Measurements from ENCODE around the gene BTBD1.

Gene BTBD1

DNA sequence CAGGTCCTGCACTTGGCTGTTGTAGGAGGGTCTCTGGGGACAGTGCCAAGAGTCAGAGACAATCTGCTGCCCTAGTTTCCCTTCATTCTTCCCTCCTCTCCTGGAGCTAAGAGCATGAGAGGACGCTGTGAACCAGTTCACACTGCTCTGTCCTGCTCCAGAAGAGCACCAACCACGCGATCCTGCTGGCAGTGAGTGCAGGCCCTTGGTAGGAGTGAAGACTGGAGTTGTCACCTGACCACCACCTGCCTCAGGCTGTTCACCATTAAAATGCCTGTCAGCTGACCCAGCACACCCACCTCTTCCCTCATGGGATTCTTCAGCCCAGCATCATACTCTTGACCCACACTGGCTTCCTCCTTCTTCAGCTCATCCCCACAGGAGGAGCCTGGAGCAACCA, 43.3 kb upstream of the BTBD1 start:
- no peak overlapping the region for H3K27ac ChIP-seq (ENCODE audit: low read depth, low read length)
- H3K4ac ChIP-seq (ENCODE audit: low read depth, low read length) = no peak overlapping the region
- no peak overlapping the region for H3K9ac ChIP-seq (ENCODE audit: low read length)
- no peak overlapping the region for H3K18ac ChIP-seq (ENCODE audit: low read length)
- H4K91ac ChIP-seq (ENCODE audit: low read depth, low read length) = no peak overlapping the region
- H2BK5ac ChIP-seq (ENCODE audit: low read depth, low read length, poor library complexity) = no peak overlapping the region
- H3K4me3 ChIP-seq (ENCODE audit: low read depth, low read length) = no peak overlapping the region
- H2BK120ac ChIP-seq (ENCODE audit: insufficient read depth, low read length, poor library complexity) = no peak overlapping the region
- H3K23ac ChIP-seq (ENCODE audit: low read length) = no peak overlapping the region
- peaks cover 4% of the 10 kb centered on the region for H3K9me3 ChIP-seq (ENCODE audit: insufficient read depth, low read depth, low read length)
- H3K79me1 ChIP-seq (ENCODE audit: low read length) = no peaks in the 10 kb centered on the region
- no peaks in the 10 kb centered on the region for H3K79me2 ChIP-seq (ENCODE audit: control insufficient read depth, insufficient read depth, low read length, poor library complexity)
- no CpG with 5 or more reads among the region's 3 CpGs for WGBS (ENCODE audit: extremely low coverage, insufficient coverage, insufficient read length)
- H3K4me2 ChIP-seq (ENCODE audit: low read length) = no peak overlapping the region
- peaks cover 23% of the 10 kb centered on the region for H3K27me3 ChIP-seq (ENCODE audit: insufficient read depth, low read length)
- no peak overlapping the region for H2BK12ac ChIP-seq (ENCODE audit: low read length)
- no peak overlapping the region for H4K12ac ChIP-seq (ENCODE audit: low read depth, low read length)
- DNase-seq = peak; percentile 83 to 84
- no peak overlapping the region for H4K8ac ChIP-seq (ENCODE audit: low read depth, low read length)
- no peak overlapping the region for H2AK5ac ChIP-seq (ENCODE audit: low read length)
- peaks cover 8 to 10% of the 10 kb centered on the region in 2 experiments for H3K4me1 ChIP-seq (ENCODE audit: control insufficient read depth in 1 of 2, insufficient read depth in 2 of 2, low read length in 2 of 2)
- H3K36me3 ChIP-seq (ENCODE audit: control insufficient read depth in 1 of 2, insufficient read depth in 2 of 2, low read length in 2 of 2) = no peaks in the 10 kb centered on the region
- no peak overlapping the region for H3K14ac ChIP-seq (ENCODE audit: low read length)
- no peak overlapping the region for H2AFZ ChIP-seq (ENCODE audit: insufficient read depth, low read length, poor library complexity)

- H3K4me2 ChIP-seq (ENCODE audit: low read length) = no peak overlapping the region
- no peak overlapping the region for H3K4ac ChIP-seq (ENCODE audit: low read depth, low read length)
- no peak overlapping the region for H2BK12ac ChIP-seq (ENCODE audit: low read length)
- H3K4me1 ChIP-seq (ENCODE audit: control insufficient read depth in 1 of 2, insufficient read depth in 2 of 2, low read length in 2 of 2) = peaks cover 8 to 10% of the 10 kb centered on the region in 2 experiments
- no peak overlapping the region for H4K91ac ChIP-seq (ENCODE audit: low read depth, low read length)
- no peaks in the 10 kb centered on the region for H3K79me2 ChIP-seq (ENCODE audit: control insufficient read depth, insufficient read depth, low read length, poor library complexity)
- peaks cover 23% of the 10 kb centered on the region for H3K27me3 ChIP-seq (ENCODE audit: insufficient read depth, low read length)
- whole genome bisulfite sequencing (ENCODE audit: extremely low coverage, insufficient coverage, insufficient read length) = no CpG with 5 or more reads among the region's 12 CpGs
- no peak overlapping the region for H3K23ac ChIP-seq (ENCODE audit: low read length)
- H2AK5ac ChIP-seq (ENCODE audit: low read length) = no peak overlapping the region
- no peak overlapping the region for H2AFZ ChIP-seq (ENCODE audit: insufficient read depth, low read length, poor library complexity)
- no peak overlapping the region for H4K8ac ChIP-seq (ENCODE audit: low read depth, low read length)
- H3K14ac ChIP-seq (ENCODE audit: low read length) = no peak overlapping the region
- H3K9ac ChIP-seq (ENCODE audit: low read length) = no peak overlapping the region
- H3K27ac ChIP-seq (ENCODE audit: low read depth, low read length) = no peak overlapping the region
- H2BK120ac ChIP-seq (ENCODE audit: insufficient read depth, low read length, poor library complexity) = no peak overlapping the region
- H3K36me3 ChIP-seq (ENCODE audit: control insufficient read depth in 1 of 2, insufficient read depth in 2 of 2, low read length in 2 of 2) = no peaks in the 10 kb centered on the region
- peaks cover 4% of the 10 kb centered on the region for H3K9me3 ChIP-seq (ENCODE audit: insufficient read depth, low read depth, low read length)
- no peak overlapping the region for H3K18ac ChIP-seq (ENCODE audit: low read length)
- no peak overlapping the region for H2BK5ac ChIP-seq (ENCODE audit: low read depth, low read length, poor library complexity)
- no peaks in the 10 kb centered on the region for H3K79me1 ChIP-seq (ENCODE audit: low read length)
- DNase-seq = no peak
- H3K4me3 ChIP-seq (ENCODE audit: low read depth, low read length) = no peak overlapping the region
- H4K12ac ChIP-seq (ENCODE audit: low read depth, low read length) = no peak overlapping the region
These were observed 42.5 kb upstream of the BTBD1 start for GRCh38 chr15:83109532-83109931.

GRCh38 chr15:83108266-83109219, 41.5 kb upstream of the BTBD1 start:
- no peak overlapping the region for H3K4me3 ChIP-seq (ENCODE audit: low read depth, low read length)
- H4K91ac ChIP-seq (ENCODE audit: low read depth, low read length) = no peak overlapping the region
- no peak overlapping the region for H3K18ac ChIP-seq (ENCODE audit: low read length)
- H3K27me3 ChIP-seq (ENCODE audit: insufficient read depth, low read length) = peaks cover 23% of the 10 kb centered on the region
- H2BK12ac ChIP-seq (ENCODE audit: low read length) = no peak overlapping the region
- H4K12ac ChIP-seq (ENCODE audit: low read depth, low read length) = no peak overlapping the region
- H3K79me2 ChIP-seq (ENCODE audit: control insufficient read depth, insufficient read depth, low read length, poor library complexity) = no peaks in the 10 kb centered on the region
- no peaks in the 10 kb centered on the region for H3K36me3 ChIP-seq (ENCODE audit: control insufficient read depth in 1 of 2, insufficient read depth in 2 of 2, low read length in 2 of 2)
- H3K9me3 ChIP-seq (ENCODE audit: insufficient read depth, low read depth, low read length) = peaks cover 4% of the 10 kb centered on the region
- H3K9ac ChIP-seq (ENCODE audit: low read length) = no peak overlapping the region
- no CpG with 5 or more reads among the region's 21 CpGs for WGBS (ENCODE audit: extremely low coverage, insufficient coverage, insufficient read length)
- H3K14ac ChIP-seq (ENCODE audit: low read length) = no peak overlapping the region
- H2AK5ac ChIP-seq (ENCODE audit: low read length) = no peak overlapping the region
- no peak overlapping the region for H3K27ac ChIP-seq (ENCODE audit: low read depth, low read length)
- no peak overlapping the region for H3K4me2 ChIP-seq (ENCODE audit: low read length)
- peak; percentile 26 to 30 for DNase-seq
- peaks cover 8 to 10% of the 10 kb centered on the region in 2 experiments for H3K4me1 ChIP-seq (ENCODE audit: control insufficient read depth in 1 of 2, insufficient read depth in 2 of 2, low read length in 2 of 2)
- H4K8ac ChIP-seq (ENCODE audit: low read depth, low read length) = no peak overlapping the region
- H2BK120ac ChIP-seq (ENCODE audit: insufficient read depth, low read length, poor library complexity) = no peak overlapping the region
- H3K79me1 ChIP-seq (ENCODE audit: low read length) = no peaks in the 10 kb centered on the region
- H3K4ac ChIP-seq (ENCODE audit: low read depth, low read length) = no peak overlapping the region
- no peak overlapping the region for H3K23ac ChIP-seq (ENCODE audit: low read length)
- no peak overlapping the region for H2BK5ac ChIP-seq (ENCODE audit: low read depth, low read length, poor library complexity)
- H2AFZ ChIP-seq (ENCODE audit: insufficient read depth, low read length, poor library complexity) = no peak overlapping the region

DNA sequence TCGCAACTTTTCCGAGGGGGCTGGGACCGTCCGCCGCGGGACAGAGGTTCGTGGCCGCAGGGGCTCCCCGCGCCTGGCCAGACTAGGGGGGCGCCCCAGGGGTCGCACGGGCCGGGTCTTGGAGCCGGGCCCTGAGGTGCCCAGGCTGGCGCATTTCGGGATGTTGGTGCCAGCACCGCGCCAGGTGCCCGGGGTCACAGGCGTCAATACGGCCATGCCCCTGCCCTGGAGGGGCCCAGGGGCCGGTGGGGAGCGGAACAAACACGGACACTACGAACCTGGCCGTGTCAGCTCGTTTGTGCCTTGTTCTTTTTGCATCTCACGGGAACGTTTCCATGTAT, 40.8 kb upstream of the BTBD1 start:
- Histone ChIP-seq H2AK5ac (ENCODE audit: low read length) (no peak overlapping the region), H4K12ac (ENCODE audit: low read depth, low read length) (no peak overlapping the region), H3K4me3 (ENCODE audit: low read depth, low read length) (no peak overlapping the region), H3K14ac (ENCODE audit: low read length) (no peak overlapping the region), H3K36me3 (ENCODE audit: control insufficient read depth in 1 of 2, insufficient read depth in 2 of 2, low read length in 2 of 2) (no peaks in the 10 kb centered on the region), H3K4ac (ENCODE audit: low read depth, low read length) (no peak overlapping the region), H4K91ac (ENCODE audit: low read depth, low read length) (no peak overlapping the region), H2BK120ac (ENCODE audit: insufficient read depth, low read length, poor library complexity) (no peak overlapping the region), H2AFZ (ENCODE audit: insufficient read depth, low read length, poor library complexity) (peak overlapping the region; percentile 38), H3K79me2 (ENCODE audit: control insufficient read depth, insufficient read depth, low read length, poor library complexity) (no peaks in the 10 kb centered on the region), H3K27me3 (ENCODE audit: insufficient read depth, low read length) (peaks cover 23% of the 10 kb centered on the region), H3K27ac (ENCODE audit: low read depth, low read length) (no peak overlapping the region), H3K23ac (ENCODE audit: low read length) (no peak overlapping the region), H3K9ac (ENCODE audit: low read length) (no peak overlapping the region), H3K79me1 (ENCODE audit: low read length) (no peaks in the 10 kb centered on the region), H3K4me1 (ENCODE audit: control insufficient read depth in 1 of 2, insufficient read depth in 2 of 2, low read length in 2 of 2) (peaks cover 8 to 10% of the 10 kb centered on the region in 2 experiments), H3K9me3 (ENCODE audit: insufficient read depth, low read depth, low read length) (peaks cover 4% of the 10 kb centered on the region), H3K18ac (ENCODE audit: low read length) (no peak overlapping the region), H4K8ac (ENCODE audit: low read depth, low read length) (no peak overlapping the region), H2BK12ac (ENCODE audit: low read length) (no peak overlapping the region), H2BK5ac (ENCODE audit: low read depth, low read length, poor library complexity) (no peak overlapping the region), H3K4me2 (ENCODE audit: low read length) (peak overlapping the region; percentile 82)
- no peak for DNase-seq
- WGBS (ENCODE audit: extremely low coverage, insufficient coverage, insufficient read length) = no CpG with 5 or more reads among the region's 30 CpGs

All from trophoblast cell (in vitro differentiated cells and primary cell).